SK-N-SH treated with all-trans-retinoic acid at 6 μM for 48 hours (cell line): Measurements from ENCODE around the gene LRMDA.
A peak's percentile ranks its signal among the peaks of the same experiment; 100 is the strongest.
"Not testable (repeated sequence)": the region's sequence is repeated elsewhere in the genome, so short reads cannot be mapped to it uniquely, and the experiment has no call there.

Experiments used
- ATAC-seq: fragments of 200-7000 bp; cut with Tn5 transposase; 3 replicates; pipeline ENCODE4 v1.9.1; 2020; ENCODE audit warnings: mild to moderate bottlenecking, moderate library complexity
- ARNTL ChIP-seq: fragments of 450-650 bp; formaldehyde crosslinking; IDR thresholded peaks from 2 replicates; pipeline ENCODE4 v1.5.0; 2020; ENCODE audit warnings: low read depth, mild to moderate bottlenecking, moderate library complexity, borderline replicate concordance
- ESRRG ChIP-seq: fragments of 250-450 bp; sonication (Bioruptor Pico); IDR thresholded peaks from 2 replicates; pipeline ENCODE4 v1.6.1; 2021; ENCODE audit warnings: mild to moderate bottlenecking
- GLIS3 ChIP-seq: fragments of 250-450 bp; sonication (Bioruptor Pico); IDR thresholded peaks from 2 replicates; pipeline ENCODE4 v1.5.0; 2020; ENCODE audit warnings: mild to moderate bottlenecking, moderate library complexity
- ISL1 ChIP-seq: fragments of 250-450 bp; sonication (Bioruptor Pico); IDR thresholded peaks from 2 replicates; pipeline ENCODE4 v2.1.2; 2022; ENCODE audit warnings: mild to moderate bottlenecking, moderate library complexity
- OSR1 ChIP-seq: fragments of 250-450 bp; sonication (Bioruptor Pico); IDR thresholded peaks from 2 replicates; pipeline ENCODE4 v1.8.0; 2022; ENCODE audit warnings: moderate library complexity, mild to moderate bottlenecking, inconsistent platforms
- SNAI2 ChIP-seq: fragments of 250-450 bp; sonication (Bioruptor Pico); IDR thresholded peaks from 2 replicates; pipeline ENCODE4 v1.5.0; 2020; ENCODE audit warnings: mild to moderate bottlenecking, moderate library complexity
- TCF4 ChIP-seq: fragments of 250-450 bp; sonication (Bioruptor Pico); IDR thresholded peaks from 2 replicates; pipeline ENCODE4 v1.8.0; 2021; ENCODE audit warnings: mild to moderate bottlenecking, moderate library complexity, borderline replicate concordance
- TOX ChIP-seq: fragments of 250-450 bp; sonication (Bioruptor Pico); IDR thresholded peaks from 2 replicates; pipeline ENCODE4 v1.8.0; 2021; ENCODE audit warnings: mild to moderate bottlenecking, moderate library complexity, borderline replicate concordance
- TSHZ2 ChIP-seq: fragments of 250-450 bp; sonication (Bioruptor Pico); IDR thresholded peaks from 2 replicates; pipeline ENCODE4 v1.5.0; 2020; ENCODE audit warnings: mild to moderate bottlenecking, moderate library complexity
- ZFP3 ChIP-seq: fragments of 250-450 bp; sonication (Bioruptor Pico); IDR thresholded peaks from 2 replicates; pipeline ENCODE4 v1.5.0; 2020; ENCODE audit warnings: mild to moderate bottlenecking, moderate library complexity
- ZFP30 ChIP-seq: fragments of 450-650 bp; formaldehyde crosslinking; IDR thresholded peaks from 2 replicates; pipeline ENCODE4 v1.5.0; 2022; ENCODE audit warnings: mild to moderate bottlenecking, moderate library complexity
- ZNF70 ChIP-seq: fragments of 450-650 bp; formaldehyde crosslinking; IDR thresholded peaks from 2 replicates; pipeline ENCODE4 v1.5.0; 2020; ENCODE audit warnings: mild to moderate bottlenecking, moderate library complexity
- ZNF8 ChIP-seq: fragments of 450-650 bp; formaldehyde crosslinking; IDR thresholded peaks from 2 replicates; pipeline ENCODE4 v1.5.0; 2020; ENCODE audit warnings: mild to moderate bottlenecking, moderate library complexity
- TF ChIP-seq, protein P1 (sequence below): fragments of 250-450 bp; sonication (Bioruptor Pico); IDR thresholded peaks from 2 replicates; pipeline ENCODE4 v1.8.0; 2021; ENCODE audit warnings: low read depth, mild to moderate bottlenecking, moderate library complexity, borderline replicate concordance
- TF ChIP-seq, protein P2 (sequence below): fragments of 250-450 bp; sonication (Bioruptor Pico); IDR thresholded peaks from 2 replicates; pipeline ENCODE4 v1.5.1; 2021; ENCODE audit warnings: mild to moderate bottlenecking, moderate library complexity
- TF ChIP-seq, protein P3 (sequence below): fragments of 250-450 bp; sonication (Bioruptor Pico); IDR thresholded peaks from 2 replicates; pipeline ENCODE4 v1.8.0; 2020; ENCODE audit warnings: mild to moderate bottlenecking, moderate library complexity, borderline replicate concordance
- TF ChIP-seq, protein P4 (sequence below): fragments of 250-450 bp; sonication (Bioruptor Pico); IDR thresholded peaks from 2 replicates; pipeline ENCODE4 v1.5.1; 2020; ENCODE audit warnings: low read depth, mild to moderate bottlenecking, moderate library complexity

Gene LRMDA

DNA sequence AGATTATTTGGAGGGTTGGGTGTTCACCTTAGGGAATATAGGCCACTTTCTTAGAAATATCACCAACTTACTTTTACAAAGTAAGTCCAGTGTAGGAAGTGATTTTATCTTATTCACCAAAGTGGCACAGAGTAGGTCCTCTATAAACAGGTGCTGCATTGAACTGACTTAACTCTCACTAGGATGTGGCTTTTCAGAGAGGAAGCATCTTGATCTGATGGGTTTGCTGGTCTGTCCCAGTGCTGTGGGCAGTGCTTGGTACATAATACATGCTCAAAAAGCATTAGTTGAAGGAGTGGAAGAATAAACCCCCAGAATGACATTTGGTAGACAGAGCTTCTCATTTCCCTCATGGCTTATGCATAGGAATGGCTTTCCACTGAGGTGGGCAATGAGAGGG lies 334.7 kb downstream of the LRMDA start:
- ATAC-seq, result no peak
- TF ChIP-seq, protein P1, sequence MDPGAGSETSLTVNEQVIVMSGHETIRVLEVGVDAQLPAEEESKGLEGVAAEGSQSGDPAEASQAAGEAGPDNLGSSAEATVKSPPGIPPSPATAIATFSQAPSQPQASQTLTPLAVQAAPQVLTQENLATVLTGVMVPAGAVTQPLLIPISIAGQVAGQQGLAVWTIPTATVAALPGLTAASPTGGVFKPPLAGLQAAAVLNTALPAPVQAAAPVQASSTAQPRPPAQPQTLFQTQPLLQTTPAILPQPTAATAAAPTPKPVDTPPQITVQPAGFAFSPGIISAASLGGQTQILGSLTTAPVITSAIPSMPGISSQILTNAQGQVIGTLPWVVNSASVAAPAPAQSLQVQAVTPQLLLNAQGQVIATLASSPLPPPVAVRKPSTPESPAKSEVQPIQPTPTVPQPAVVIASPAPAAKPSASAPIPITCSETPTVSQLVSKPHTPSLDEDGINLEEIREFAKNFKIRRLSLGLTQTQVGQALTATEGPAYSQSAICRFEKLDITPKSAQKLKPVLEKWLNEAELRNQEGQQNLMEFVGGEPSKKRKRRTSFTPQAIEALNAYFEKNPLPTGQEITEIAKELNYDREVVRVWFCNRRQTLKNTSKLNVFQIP, result no peak
- TF ChIP-seq, protein P2, sequence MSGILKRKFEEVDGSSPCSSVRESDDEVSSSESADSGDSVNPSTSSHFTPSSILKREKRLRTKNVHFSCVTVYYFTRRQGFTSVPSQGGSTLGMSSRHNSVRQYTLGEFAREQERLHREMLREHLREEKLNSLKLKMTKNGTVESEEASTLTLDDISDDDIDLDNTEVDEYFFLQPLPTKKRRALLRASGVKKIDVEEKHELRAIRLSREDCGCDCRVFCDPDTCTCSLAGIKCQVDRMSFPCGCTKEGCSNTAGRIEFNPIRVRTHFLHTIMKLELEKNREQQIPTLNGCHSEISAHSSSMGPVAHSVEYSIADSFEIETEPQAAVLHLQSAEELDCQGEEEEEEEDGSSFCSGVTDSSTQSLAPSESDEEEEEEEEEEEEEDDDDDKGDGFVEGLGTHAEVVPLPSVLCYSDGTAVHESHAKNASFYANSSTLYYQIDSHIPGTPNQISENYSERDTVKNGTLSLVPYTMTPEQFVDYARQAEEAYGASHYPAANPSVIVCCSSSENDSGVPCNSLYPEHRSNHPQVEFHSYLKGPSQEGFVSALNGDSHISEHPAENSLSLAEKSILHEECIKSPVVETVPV (CRISPR knock-in tag), result no peak
- no peak for TF ChIP-seq TCF4
- TF ChIP-seq SNAI2 (CRISPR knock-in tag), result no peak
- TF ChIP-seq TOX, result no peak

DNA sequence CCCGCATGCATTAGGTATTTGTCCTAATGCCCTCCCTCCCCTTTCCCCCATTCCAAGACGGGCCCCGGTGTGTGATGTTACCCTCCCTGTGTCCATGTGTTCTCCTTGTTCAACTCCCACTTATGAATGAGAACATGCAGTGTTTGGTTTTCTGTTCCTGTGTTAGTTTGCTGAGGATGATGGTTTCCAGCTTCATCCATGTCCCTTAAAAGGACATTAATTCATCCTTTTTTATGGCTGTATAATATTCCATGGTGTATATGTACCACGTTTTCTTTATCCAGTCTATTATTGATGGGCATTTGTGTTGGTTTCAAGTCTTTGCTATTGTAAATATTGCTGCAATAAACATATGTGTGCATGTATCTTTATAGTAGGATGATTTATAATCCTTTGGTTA lies 335.3 kb downstream of the LRMDA start:
- TF ChIP-seq ZNF8, result 0 out of 2 replicates have a peak, but pooled peaks have one; percentile 16
- ATAC-seq, result not testable (repeated sequence)

GRCh38 chr10:75770626-75771081 lies 339.2 kb downstream of the LRMDA start:
- TF ChIP-seq TOX, result no peak
- TF ChIP-seq, protein P1, result no peak
- no peak for TF ChIP-seq ZFP3 (CRISPR knock-in tag)
- no peak for TF ChIP-seq TSHZ2
- no peak for TF ChIP-seq ZNF8
- no peak for TF ChIP-seq OSR1 (CRISPR knock-in tag)
- TF ChIP-seq ESRRG (CRISPR knock-in tag), result no peak
- TF ChIP-seq, protein P3, sequence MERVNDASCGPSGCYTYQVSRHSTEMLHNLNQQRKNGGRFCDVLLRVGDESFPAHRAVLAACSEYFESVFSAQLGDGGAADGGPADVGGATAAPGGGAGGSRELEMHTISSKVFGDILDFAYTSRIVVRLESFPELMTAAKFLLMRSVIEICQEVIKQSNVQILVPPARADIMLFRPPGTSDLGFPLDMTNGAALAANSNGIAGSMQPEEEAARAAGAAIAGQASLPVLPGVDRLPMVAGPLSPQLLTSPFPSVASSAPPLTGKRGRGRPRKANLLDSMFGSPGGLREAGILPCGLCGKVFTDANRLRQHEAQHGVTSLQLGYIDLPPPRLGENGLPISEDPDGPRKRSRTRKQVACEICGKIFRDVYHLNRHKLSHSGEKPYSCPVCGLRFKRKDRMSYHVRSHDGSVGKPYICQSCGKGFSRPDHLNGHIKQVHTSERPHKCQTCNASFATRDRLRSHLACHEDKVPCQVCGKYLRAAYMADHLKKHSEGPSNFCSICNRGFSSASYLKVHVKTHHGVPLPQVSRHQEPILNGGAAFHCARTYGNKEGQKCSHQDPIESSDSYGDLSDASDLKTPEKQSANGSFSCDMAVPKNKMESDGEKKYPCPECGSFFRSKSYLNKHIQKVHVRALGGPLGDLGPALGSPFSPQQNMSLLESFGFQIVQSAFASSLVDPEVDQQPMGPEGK (CRISPR knock-in tag), result no peak
- no peak for TF ChIP-seq TCF4
- TF ChIP-seq, protein P4, sequence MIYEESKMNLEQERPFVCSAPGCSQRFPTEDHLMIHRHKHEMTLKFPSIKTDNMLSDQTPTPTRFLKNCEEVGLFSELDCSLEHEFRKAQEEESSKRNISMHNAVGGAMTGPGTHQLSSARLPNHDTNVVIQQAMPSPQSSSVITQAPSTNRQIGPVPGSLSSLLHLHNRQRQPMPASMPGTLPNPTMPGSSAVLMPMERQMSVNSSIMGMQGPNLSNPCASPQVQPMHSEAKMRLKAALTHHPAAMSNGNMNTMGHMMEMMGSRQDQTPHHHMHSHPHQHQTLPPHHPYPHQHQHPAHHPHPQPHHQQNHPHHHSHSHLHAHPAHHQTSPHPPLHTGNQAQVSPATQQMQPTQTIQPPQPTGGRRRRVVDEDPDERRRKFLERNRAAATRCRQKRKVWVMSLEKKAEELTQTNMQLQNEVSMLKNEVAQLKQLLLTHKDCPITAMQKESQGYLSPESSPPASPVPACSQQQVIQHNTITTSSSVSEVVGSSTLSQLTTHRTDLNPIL, result no peak
- TF ChIP-seq, all 23 proteins: peak for 0
- no peak for ATAC-seq

GRCh38 chr10:75771606-75772005 lies 340.2 kb downstream of the LRMDA start:
- TF ChIP-seq ZNF70 (no peak), ZFP3 (CRISPR knock-in tag) (no peak), ZFP30 (CRISPR knock-in tag) (no peak)
- no peak for ATAC-seq

GRCh38 chr10:75772153-75772887 lies 340.9 kb downstream of the LRMDA start:
- no peak for ATAC-seq
- TF ChIP-seq GLIS3 (CRISPR knock-in tag) (no peak), TSHZ2 (no peak), ZNF70 (no peak), ARNTL (CRISPR knock-in tag) (no peak), ISL1 (no peak)
- TF ChIP-seq, protein P3 (CRISPR knock-in tag), result no peak
